ENCODE results near the gene SEL1L. TPM values are rescaled to one million over a fixed set of nuclear protein-coding genes. Genes with fewer than 3 reads are reported as not detected.

SEL1L gene
- polyA plus RNA-seq, 1 donor from 2014 or later, result 39.7 TPM

DNA sequence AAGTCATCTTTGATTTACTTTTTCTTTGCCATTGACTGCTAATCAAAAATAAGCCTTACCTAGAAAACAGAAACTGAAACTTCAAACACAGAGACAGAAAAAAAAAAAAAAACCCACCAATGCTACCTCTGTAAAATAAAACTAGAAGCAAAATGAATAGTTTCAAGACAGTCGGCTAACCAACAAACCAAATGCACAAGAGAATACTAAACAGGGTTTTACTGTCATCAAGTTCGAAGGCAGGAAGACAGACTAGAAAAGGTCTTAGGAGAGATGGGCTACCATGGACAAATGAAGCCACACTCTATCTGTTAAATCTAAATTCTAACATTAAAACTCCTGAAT lies 59.5 kb downstream of the SEL1L start:
- H3F3A ChIP-seq (ENCODE audit: insufficient read depth, low read length, poor library complexity, severe bottlenecking), result no peaks in the 10 kb centered on the region
- no peak overlapping the region for H2AFZ ChIP-seq (ENCODE audit: low read depth, low read length)
- H3K4me3 ChIP-seq (ENCODE audit: low read length), result no peak overlapping the region
- H3K79me2 ChIP-seq (replicated peaks; ENCODE audit: insufficient read depth, low read length), result no peaks in the 10 kb centered on the region
- no peaks in the 10 kb centered on the region for H3K27me3 ChIP-seq (ENCODE audit: insufficient read depth, low read depth, low read length)
- TF ChIP-seq RAD21 (conservative IDR thresholded peaks at IDR 0.05) (no peak), MXI1 (conservative IDR thresholded peaks at IDR 0.05; ENCODE audit: poor library complexity, severe bottlenecking) (no peak), EP300 (conservative IDR thresholded peaks at IDR 0.05; ENCODE audit: poor library complexity, severe bottlenecking) (no peak), POLR2AphosphoS5 (IDR thresholded peaks at IDR 0.05) (no peak), TAF1 (IDR thresholded peaks at IDR 0.05; ENCODE audit: low read depth) (no peak), SMC3 (conservative IDR thresholded peaks at IDR 0.05; ENCODE audit: poor library complexity) (no peak), EZH2 (IDR thresholded peaks at IDR 0.05; ENCODE audit: borderline replicate concordance, insufficient read depth, low read length, poor library complexity, severe bottlenecking) (no peak)
- TF ChIP-seq, protein P1, sequence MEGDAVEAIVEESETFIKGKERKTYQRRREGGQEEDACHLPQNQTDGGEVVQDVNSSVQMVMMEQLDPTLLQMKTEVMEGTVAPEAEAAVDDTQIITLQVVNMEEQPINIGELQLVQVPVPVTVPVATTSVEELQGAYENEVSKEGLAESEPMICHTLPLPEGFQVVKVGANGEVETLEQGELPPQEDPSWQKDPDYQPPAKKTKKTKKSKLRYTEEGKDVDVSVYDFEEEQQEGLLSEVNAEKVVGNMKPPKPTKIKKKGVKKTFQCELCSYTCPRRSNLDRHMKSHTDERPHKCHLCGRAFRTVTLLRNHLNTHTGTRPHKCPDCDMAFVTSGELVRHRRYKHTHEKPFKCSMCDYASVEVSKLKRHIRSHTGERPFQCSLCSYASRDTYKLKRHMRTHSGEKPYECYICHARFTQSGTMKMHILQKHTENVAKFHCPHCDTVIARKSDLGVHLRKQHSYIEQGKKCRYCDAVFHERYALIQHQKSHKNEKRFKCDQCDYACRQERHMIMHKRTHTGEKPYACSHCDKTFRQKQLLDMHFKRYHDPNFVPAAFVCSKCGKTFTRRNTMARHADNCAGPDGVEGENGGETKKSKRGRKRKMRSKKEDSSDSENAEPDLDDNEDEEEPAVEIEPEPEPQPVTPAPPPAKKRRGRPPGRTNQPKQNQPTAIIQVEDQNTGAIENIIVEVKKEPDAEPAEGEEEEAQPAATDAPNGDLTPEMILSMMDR (IDR thresholded peaks at IDR 0.05; ENCODE audit: poor library complexity, severe bottlenecking), result no peak
- TF ChIP-seq, protein P2, sequence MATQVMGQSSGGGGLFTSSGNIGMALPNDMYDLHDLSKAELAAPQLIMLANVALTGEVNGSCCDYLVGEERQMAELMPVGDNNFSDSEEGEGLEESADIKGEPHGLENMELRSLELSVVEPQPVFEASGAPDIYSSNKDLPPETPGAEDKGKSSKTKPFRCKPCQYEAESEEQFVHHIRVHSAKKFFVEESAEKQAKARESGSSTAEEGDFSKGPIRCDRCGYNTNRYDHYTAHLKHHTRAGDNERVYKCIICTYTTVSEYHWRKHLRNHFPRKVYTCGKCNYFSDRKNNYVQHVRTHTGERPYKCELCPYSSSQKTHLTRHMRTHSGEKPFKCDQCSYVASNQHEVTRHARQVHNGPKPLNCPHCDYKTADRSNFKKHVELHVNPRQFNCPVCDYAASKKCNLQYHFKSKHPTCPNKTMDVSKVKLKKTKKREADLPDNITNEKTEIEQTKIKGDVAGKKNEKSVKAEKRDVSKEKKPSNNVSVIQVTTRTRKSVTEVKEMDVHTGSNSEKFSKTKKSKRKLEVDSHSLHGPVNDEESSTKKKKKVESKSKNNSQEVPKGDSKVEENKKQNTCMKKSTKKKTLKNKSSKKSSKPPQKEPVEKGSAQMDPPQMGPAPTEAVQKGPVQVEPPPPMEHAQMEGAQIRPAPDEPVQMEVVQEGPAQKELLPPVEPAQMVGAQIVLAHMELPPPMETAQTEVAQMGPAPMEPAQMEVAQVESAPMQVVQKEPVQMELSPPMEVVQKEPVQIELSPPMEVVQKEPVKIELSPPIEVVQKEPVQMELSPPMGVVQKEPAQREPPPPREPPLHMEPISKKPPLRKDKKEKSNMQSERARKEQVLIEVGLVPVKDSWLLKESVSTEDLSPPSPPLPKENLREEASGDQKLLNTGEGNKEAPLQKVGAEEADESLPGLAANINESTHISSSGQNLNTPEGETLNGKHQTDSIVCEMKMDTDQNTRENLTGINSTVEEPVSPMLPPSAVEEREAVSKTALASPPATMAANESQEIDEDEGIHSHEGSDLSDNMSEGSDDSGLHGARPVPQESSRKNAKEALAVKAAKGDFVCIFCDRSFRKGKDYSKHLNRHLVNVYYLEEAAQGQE (IDR thresholded peaks at IDR 0.05; ENCODE audit: borderline replicate concordance), result no peak
- no peak overlapping the region for H3K27ac ChIP-seq (ENCODE audit: low read length)
- H3K36me3 ChIP-seq (ENCODE audit: insufficient read depth, low read length), result peaks cover 11% of the 10 kb centered on the region
- no peaks in the 10 kb centered on the region for H3K9me3 ChIP-seq (ENCODE audit: low read length)
- H3K4me2 ChIP-seq (ENCODE audit: low read length), result no peak overlapping the region
- H4K20me1 ChIP-seq (ENCODE audit: insufficient read depth), result no peaks in the 10 kb centered on the region
- H3K9me2 ChIP-seq (ENCODE audit: insufficient read depth, low read length), result no peaks in the 10 kb centered on the region
- H3K9ac ChIP-seq (ENCODE audit: low read length), result no peak overlapping the region

DNA sequence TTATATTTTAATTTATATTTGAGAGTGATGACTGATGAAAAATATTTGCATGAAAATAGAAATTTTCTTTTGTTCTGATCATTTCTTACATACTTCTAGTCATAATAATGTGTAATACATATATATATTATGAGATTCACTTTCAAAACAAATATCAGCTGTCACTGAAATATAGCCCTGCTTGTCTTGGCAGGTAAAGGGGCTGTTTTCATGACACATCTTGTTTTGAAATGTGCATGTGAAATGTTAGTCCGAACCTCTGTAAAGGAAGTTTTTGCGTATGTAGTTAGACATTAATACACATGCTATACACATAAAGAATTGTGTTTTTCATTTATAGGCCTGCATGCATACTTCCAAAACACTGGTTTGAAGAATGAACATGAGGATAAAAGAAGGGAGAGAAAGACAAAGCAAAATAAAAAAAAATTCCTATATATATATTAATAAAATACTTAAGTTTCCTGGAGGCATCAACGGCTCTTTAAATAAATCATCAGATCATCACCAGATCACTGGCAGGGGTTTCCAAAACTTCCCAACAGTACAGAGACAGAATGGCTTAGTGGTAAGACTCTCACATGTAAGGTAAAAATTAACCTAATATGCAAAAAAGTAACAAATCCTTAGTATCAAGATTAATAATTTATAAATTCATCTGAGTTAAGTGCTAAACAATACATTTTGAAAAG lies 60.1 kb downstream of the SEL1L start:
- no peak overlapping the region for H3K27ac ChIP-seq (ENCODE audit: low read length)
- no peak for TF ChIP-seq EZH2 (IDR thresholded peaks at IDR 0.05; ENCODE audit: borderline replicate concordance, insufficient read depth, low read length, poor library complexity, severe bottlenecking)
- TF ChIP-seq TAF1 (IDR thresholded peaks at IDR 0.05; ENCODE audit: low read depth), result no peak
- TF ChIP-seq SMC3 (conservative IDR thresholded peaks at IDR 0.05; ENCODE audit: poor library complexity), result no peak
- no peak for TF ChIP-seq POLR2AphosphoS5 (IDR thresholded peaks at IDR 0.05)
- TF ChIP-seq RAD21 (conservative IDR thresholded peaks at IDR 0.05), result no peak
- no peak for TF ChIP-seq MXI1 (conservative IDR thresholded peaks at IDR 0.05; ENCODE audit: poor library complexity, severe bottlenecking)
- TF ChIP-seq, protein P2 (IDR thresholded peaks at IDR 0.05; ENCODE audit: borderline replicate concordance), result no peak
- TF ChIP-seq, protein P1 (IDR thresholded peaks at IDR 0.05; ENCODE audit: poor library complexity, severe bottlenecking), result no peak
- no peak for TF ChIP-seq EP300 (conservative IDR thresholded peaks at IDR 0.05; ENCODE audit: poor library complexity, severe bottlenecking)

More for the DNA sequence above, 60.1 kb downstream of the SEL1L start:
- H3K79me2 ChIP-seq (replicated peaks; ENCODE audit: insufficient read depth, low read length), result no peaks in the 10 kb centered on the region
- no peaks in the 10 kb centered on the region for H4K20me1 ChIP-seq (ENCODE audit: insufficient read depth)
- no peaks in the 10 kb centered on the region for H3K9me3 ChIP-seq (ENCODE audit: low read length)
- no peaks in the 10 kb centered on the region for H3F3A ChIP-seq (ENCODE audit: insufficient read depth, low read length, poor library complexity, severe bottlenecking)
- no peak overlapping the region for H2AFZ ChIP-seq (ENCODE audit: low read depth, low read length)
- H3K9ac ChIP-seq (ENCODE audit: low read length), result no peak overlapping the region
- H3K36me3 ChIP-seq (ENCODE audit: insufficient read depth, low read length), result peaks cover 8% of the 10 kb centered on the region
- H3K4me3 ChIP-seq (ENCODE audit: low read length), result no peak overlapping the region
- H3K4me2 ChIP-seq (ENCODE audit: low read length), result no peak overlapping the region
- no peaks in the 10 kb centered on the region for H3K27me3 ChIP-seq (ENCODE audit: insufficient read depth, low read depth, low read length)
- H3K9me2 ChIP-seq (ENCODE audit: insufficient read depth, low read length), result no peaks in the 10 kb centered on the region
